ENCODE results near the gene PGA4.
"Not testable (repeated sequence)": the region's sequence is repeated elsewhere in the genome, so short reads cannot be mapped to it uniquely, and the experiment has no call there.

Gene PGA4

GRCh38 chr11:61207636-61208310 is 14.4 kb upstream of the PGA4 start:
- DNase-seq (ENCODE audit: low spot score); in situ Hi-C loops (cut with MboI; ENCODE audit: low sequenced_read_pairs, unreplicated experiment): not testable (repeated sequence)

- in situ Hi-C loops (cut with MboI; ENCODE audit: low sequenced_read_pairs, unreplicated experiment); DNase-seq (ENCODE audit: low spot score): not testable (repeated sequence)
Observed at GRCh38 chr11:61210629-61211028, 11.5 kb upstream of the PGA4 start.

- DNase-seq (ENCODE audit: low spot score); in situ Hi-C loops (cut with MboI; ENCODE audit: low sequenced_read_pairs, unreplicated experiment): not testable (repeated sequence)
Observed at GRCh38 chr11:61211327-61211952, 10.7 kb upstream of the PGA4 start.

GRCh38 chr11:61212202-61212601 is 9.9 kb upstream of the PGA4 start:
- in situ Hi-C loops (cut with MboI; ENCODE audit: low sequenced_read_pairs, unreplicated experiment); DNase-seq (ENCODE audit: low spot score): not testable (repeated sequence)

GRCh38 chr11:61213711-61214324 is 8.3 kb upstream of the PGA4 start:
- DNase-seq (ENCODE audit: low spot score); in situ Hi-C loops (cut with MboI; ENCODE audit: low sequenced_read_pairs, unreplicated experiment): not testable (repeated sequence)

GRCh38 chr11:61218306-61218705 is 3.8 kb upstream of the PGA4 start:
- in situ Hi-C loops (cut with MboI; ENCODE audit: low sequenced_read_pairs, unreplicated experiment); DNase-seq (ENCODE audit: low spot score): not testable (repeated sequence)

- in situ Hi-C loops (cut with MboI; ENCODE audit: low sequenced_read_pairs, unreplicated experiment); DNase-seq (ENCODE audit: low spot score): not testable (repeated sequence)
Observed at GRCh38 chr11:61219016-61219415, 3.1 kb upstream of the PGA4 start.

GRCh38 chr11:61222692-61223091 is 545 bp downstream of the PGA4 start:
- DNase-seq (ENCODE audit: low spot score); in situ Hi-C loops (cut with MboI; ENCODE audit: low sequenced_read_pairs, unreplicated experiment): not testable (repeated sequence)

GRCh38 chr11:61226457-61227137 is 4.5 kb downstream of the PGA4 start:
- DNase-seq (ENCODE audit: low spot score); in situ Hi-C loops (cut with MboI; ENCODE audit: low sequenced_read_pairs, unreplicated experiment): not testable (repeated sequence)

GRCh38 chr11:61229458-61229857 is 7.3 kb downstream of the PGA4 start:
- DNase-seq (ENCODE audit: low spot score); in situ Hi-C loops (cut with MboI; ENCODE audit: low sequenced_read_pairs, unreplicated experiment): not testable (repeated sequence)

GRCh38 chr11:61231033-61231432 is 8.9 kb downstream of the PGA4 start:
- DNase-seq (ENCODE audit: low spot score); in situ Hi-C loops (cut with MboI; ENCODE audit: low sequenced_read_pairs, unreplicated experiment): not testable (repeated sequence)

GRCh38 chr11:61231585-61231984 is 9.4 kb downstream of the PGA4 start:
- in situ Hi-C loops (cut with MboI; ENCODE audit: low sequenced_read_pairs, unreplicated experiment); DNase-seq (ENCODE audit: low spot score): not testable (repeated sequence)

- DNase-seq (ENCODE audit: low spot score); in situ Hi-C loops (cut with MboI; ENCODE audit: low sequenced_read_pairs, unreplicated experiment): not testable (repeated sequence)
Observed at GRCh38 chr11:61232548-61233145, 10.5 kb downstream of the PGA4 start.

GRCh38 chr11:61237130-61237529 is 15.0 kb downstream of the PGA4 start:
- DNase-seq (ENCODE audit: low spot score); in situ Hi-C loops (cut with MboI; ENCODE audit: low sequenced_read_pairs, unreplicated experiment): not testable (repeated sequence)

- DNase-seq (ENCODE audit: low spot score); in situ Hi-C loops (cut with MboI; ENCODE audit: low sequenced_read_pairs, unreplicated experiment): not testable (repeated sequence)
Observed at GRCh38 chr11:61240288-61240687, 18.1 kb downstream of the PGA4 start.

GRCh38 chr11:61240875-61241274 is 18.7 kb downstream of the PGA4 start, which contains the start of gene PGA5:
PGA5 (plus strand) TSS chr11:61241175; CDS start chr11:61241227, 52 bp downstream.
- in situ Hi-C loops (cut with MboI; ENCODE audit: low sequenced_read_pairs, unreplicated experiment); DNase-seq (ENCODE audit: low spot score): not testable (repeated sequence)

- in situ Hi-C loops (cut with MboI; ENCODE audit: low sequenced_read_pairs, unreplicated experiment); DNase-seq (ENCODE audit: low spot score): not testable (repeated sequence)
Observed at GRCh38 chr11:61241526-61241925, 19.4 kb downstream of the PGA4 start.

- in situ Hi-C loops (cut with MboI; ENCODE audit: low sequenced_read_pairs, unreplicated experiment); DNase-seq (ENCODE audit: low spot score): not testable (repeated sequence)
Observed at GRCh38 chr11:61245284-61245964, 23.3 kb downstream of the PGA4 start.

All from GM13976 (cell line).